UCSD-AML1 (cell line): ENCODE data around the gene ENO1.
A peak's percentile ranks its signal among the peaks of the same experiment; 100 is the strongest.
"Not testable (repeated sequence)": the region's sequence is repeated elsewhere in the genome, so short reads cannot be mapped to it uniquely, and the experiment has no call there.

Experiments used
- DNase-seq: peaks from one replicate; lab custom pipeline; 2025; ENCODE audit not compliant: unreplicated experiment; lab: John Stamatoyannopoulos, UW

ENO1 gene

GRCh38 chr1:8897505-8897904, 19.0 kb upstream of the ENO1 start:
- DNase-seq, result not testable (repeated sequence)

- not testable (repeated sequence) for DNase-seq
Measured at GRCh38 chr1:8896775-8897174, 18.3 kb upstream of the ENO1 start.

GRCh38 chr1:8892026-8892425, 13.5 kb upstream of the ENO1 start:
- no peak for DNase-seq

- DNase-seq, result no peak
Measured at GRCh38 chr1:8891401-8891800, 12.9 kb upstream of the ENO1 start.

- DNase-seq, result no peak
Measured at GRCh38 chr1:8889925-8890785, 11.7 kb upstream of the ENO1 start.

GRCh38 chr1:8889103-8889846, 10.8 kb upstream of the ENO1 start:
- DNase-seq, result no peak

- DNase-seq, result no peak
Measured at GRCh38 chr1:8886589-8886988, 8.1 kb upstream of the ENO1 start.

GRCh38 chr1:8886031-8886524, 7.6 kb upstream of the ENO1 start:
- DNase-seq, result not testable (repeated sequence)

- DNase-seq, result not testable (repeated sequence)
Measured at GRCh38 chr1:8884105-8884504, 5.6 kb upstream of the ENO1 start.

- no peak for DNase-seq
Measured at GRCh38 chr1:8883491-8883890, 5.0 kb upstream of the ENO1 start.

- no peak for DNase-seq
Measured at GRCh38 chr1:8879922-8880676, 1.6 kb upstream of the ENO1 start.

GRCh38 chr1:8879464-8879921, 1.0 kb upstream of the ENO1 start:
- no peak for DNase-seq

- DNase-seq, result peak; percentile 98
Measured at GRCh38 chr1:8878698-8879463, 395 bp upstream of the ENO1 start.

- no peak for DNase-seq
Measured at GRCh38 chr1:8876087-8876486, 2.4 kb downstream of the ENO1 start.

GRCh38 chr1:8875216-8875861, 3.1 kb downstream of the ENO1 start:
- DNase-seq, result no peak

- no peak for DNase-seq
Measured at GRCh38 chr1:8874230-8875201, 4.0 kb downstream of the ENO1 start.

GRCh38 chr1:8873506-8874229, 4.8 kb downstream of the ENO1 start:
- peak; percentile 81 for DNase-seq

- DNase-seq, result no peak
Measured at GRCh38 chr1:8873001-8873400, 5.5 kb downstream of the ENO1 start.
